Transverse colon (tissue), 4 donors: Measurements from ENCODE around the gene CD3D.

Source experiments
- CTCF ChIP-seq, 5 experiments: fragments of 200-600 bp in 3 of 5; fragments of 450-650 bp in 2 of 5; sonication (generic) in 3 of 5; IDR thresholded peaks; 1 replicate in 2 of 5; 2 replicates in 3 of 5; pipeline ENCODE4 v1.5.1; 2016 to 2017; ENCODE audit warnings: antibody characterized with exemption in 5 of 5, inconsistent platforms in 3 of 5, mild to moderate bottlenecking in 2 of 5, moderate library complexity in 1 of 5
- POLR2A ChIP-seq: fragments of 450-650 bp; IDR thresholded peaks from one replicate; pipeline ENCODE4 v1.6.1; 2016; ENCODE audit warnings: antibody characterized with exemption, mild to moderate bottlenecking, moderate library complexity
- POLR2AphosphoS5 ChIP-seq, 3 donors: sonication (generic); formaldehyde crosslinking; IDR thresholded peaks; one replicate each; pipeline ENCODE4 v1.6.1; 2016; ENCODE audit warnings: antibody characterized with exemption in 3 of 3

- TF ChIP-seq POLR2A, result no peak
- no peak for TF ChIP-seq CTCF (IDR thresholded peaks at IDR 0.05)
- TF ChIP-seq POLR2AphosphoS5 (IDR thresholded peaks at IDR 0.05), result no peak
Observed at GRCh38 chr11:118366287-118366686, 23.8 kb upstream of the CD3D start.
